Liver (tissue), 9 donors: ENCODE measurements around the gene WDR48. TPM values are rescaled to one million over a fixed set of nuclear protein-coding genes. Genes with fewer than 3 reads are reported as not detected.

Experiments used
- DNase-seq: peaks from one replicate; pipeline ENCODE4 v3.0.0-alpha.2; 2017; ENCODE audit warnings: low spot score
- H3K27ac ChIP-seq, 2 donors: one replicate each; pipeline ENCODE4 v1.7.0; 2013; ENCODE audit warnings: inconsistent platforms in 2 of 2, low read length in 2 of 2, control low read depth in 1 of 2, low read depth in 1 of 2, mild to moderate bottlenecking in 1 of 2
- H3K27me3 ChIP-seq, 4 donors: one replicate each; pipeline versions ENCODE4 v1.6.1 to v1.7.0; 2013; ENCODE audit warnings: low read length in 3 of 4, inconsistent platforms in 1 of 4, mild to moderate bottlenecking in 1 of 4, moderate library complexity in 1 of 4; ENCODE audit not compliant: control insufficient read depth in 4 of 4, insufficient read depth in 4 of 4
- H3K36me3 ChIP-seq, 4 donors: one replicate each; pipeline versions ENCODE4 v1.6.1 to v1.7.0; 2013; ENCODE audit warnings: low read length in 3 of 4, mild to moderate bottlenecking in 3 of 4, low read depth in 1 of 4, moderate library complexity in 1 of 4; ENCODE audit not compliant: control insufficient read depth in 4 of 4, insufficient read depth in 3 of 4
- H3K4me1 ChIP-seq, 4 donors: one replicate each; pipeline versions ENCODE4 v1.6.1 to v1.7.0; 2013; ENCODE audit warnings: low read length in 3 of 4, mild to moderate bottlenecking in 3 of 4, moderate library complexity in 1 of 4; ENCODE audit not compliant: control insufficient read depth in 4 of 4, insufficient read depth in 4 of 4
- H3K4me3 ChIP-seq, 3 donors: one replicate each; pipeline versions ENCODE4 v1.6.1 to v1.7.0; 2013; ENCODE audit warnings: low read length in 3 of 3, control low read depth in 1 of 3, low read depth in 1 of 3, mild to moderate bottlenecking in 1 of 3
- H3K9ac ChIP-seq, 2 donors: one replicate each; pipeline ENCODE4 v1.7.0; 2013; ENCODE audit warnings: low read length in 2 of 2, mild to moderate bottlenecking in 2 of 2, moderate library complexity in 2 of 2, control low read depth in 1 of 2, low read depth in 1 of 2
- H3K9me3 ChIP-seq, 4 donors: one replicate each; pipeline versions ENCODE4 v1.6.1 to v1.7.0; 2013; ENCODE audit warnings: low read length in 3 of 4; ENCODE audit not compliant: control insufficient read depth in 4 of 4
- ATF3 ChIP-seq: IDR thresholded peaks from 2 replicates; pipeline ENCODE4 v1.6.1; 2016; ENCODE audit warnings: antibody characterized with exemption
- CTCF ChIP-seq: fragments of 150-350 bp; IDR thresholded peaks from 2 replicates; pipeline ENCODE4 v1.5.1; 2017; ENCODE audit warnings: improper control_type of control experiment, low read depth, low read length; ENCODE audit not compliant: missing input control
- EGR1 ChIP-seq, 2 donors: IDR thresholded peaks; 2 replicates each; pipeline ENCODE4 v1.6.1; 2016 to 2018; ENCODE audit warnings: antibody characterized with exemption in 2 of 2, low read depth in 2 of 2
- FOXA1 ChIP-seq: IDR thresholded peaks from 2 replicates; pipeline ENCODE4 v1.6.1; 2016; ENCODE audit warnings: antibody characterized with exemption
- FOXA2 ChIP-seq: IDR thresholded peaks from 2 replicates; pipeline ENCODE4 v1.6.1; 2016; ENCODE audit warnings: antibody characterized with exemption
- HNF4G ChIP-seq: IDR thresholded peaks from 2 replicates; pipeline ENCODE4 v1.6.1; 2016; ENCODE audit warnings: antibody characterized with exemption
- JUND ChIP-seq, 2 donors: IDR thresholded peaks; 2 replicates each; pipeline ENCODE4 v1.6.1; 2016; ENCODE audit warnings: antibody characterized with exemption in 2 of 2
- MAX ChIP-seq: IDR thresholded peaks from 2 replicates; pipeline ENCODE4 v1.6.1; 2016; ENCODE audit warnings: antibody characterized with exemption
- NR2F2 ChIP-seq: IDR thresholded peaks from 2 replicates; pipeline ENCODE4 v1.6.1; 2016; ENCODE audit warnings: antibody characterized with exemption
- RAD21 ChIP-seq, 2 donors: IDR thresholded peaks; 2 replicates each; pipeline ENCODE4 v1.6.1; 2016; ENCODE audit warnings: antibody characterized with exemption in 2 of 2, mild to moderate bottlenecking in 2 of 2
- REST ChIP-seq: IDR thresholded peaks from 2 replicates; pipeline ENCODE4 v1.6.1; 2016; ENCODE audit warnings: antibody characterized with exemption, mild to moderate bottlenecking
- RXRA ChIP-seq, 2 donors: IDR thresholded peaks; 2 replicates each; pipeline ENCODE4 v1.6.1; 2017 to 2018; ENCODE audit warnings: antibody characterized with exemption in 2 of 2, mild to moderate bottlenecking in 1 of 2
- TAF1 ChIP-seq: conservative IDR thresholded peaks from 2 replicates; pipeline ENCODE4 v1.6.1; 2016; ENCODE audit warnings: antibody characterized with exemption, mild to moderate bottlenecking
- YY1 ChIP-seq: IDR thresholded peaks from 2 replicates; pipeline ENCODE4 v1.6.1; 2016; ENCODE audit warnings: antibody characterized with exemption, mild to moderate bottlenecking
- ZBTB33 ChIP-seq: IDR thresholded peaks from 2 replicates; pipeline ENCODE4 v1.6.1; 2016; ENCODE audit warnings: antibody characterized with exemption
- WGBS: extraction: QIAGEN DNeasy Blood & Tissue Kit; methylation state at CpG from one replicate; pipeline ENCODE4 v1.1.7; 2013; 5-methylcytosine and 5-hydroxymethylcytosine counted together
- polyA plus RNA-seq, 2 donors: library from polyadenylated mRNA; stranded (reverse) in 1 of 2; unstranded in 1 of 2; fragments of 200-250 nt in 1 of 2; fragments of >200 nt in 1 of 2; fragmentation: Nextera tagmentation in 1 of 2; extraction: Ambion mirVana in 1 of 2; gene quantifications; one replicate each; pipeline versions ENCODE4 v1.2.1 to v1.2.3, GENCODE V29; 2013 to 2015
- total RNA-seq, 2 donors: library from RNA; depleted of rRNA; stranded (reverse); fragments of >200 nt; gene quantifications; one replicate each; pipeline ENCODE4 v1.2.3, GENCODE V29; 2014
- donor health status: healthy.
- donor health status: healthy.
- donor health status: healthy.
- donor health status: healthy.
- donor health status: healthy.

The WDR48 gene
- total and polyA plus RNA-seq, 4 donors = 8.0 to 24.9 (median 16.5) TPM

GRCh38 chr3:39115870-39116269 lies 64.1 kb downstream of the WDR48 start:
- Histone ChIP-seq H3K9ac (no peak overlapping the region), H3K4me1 (peaks cover 0 to 4% (median 0%) of the 10 kb centered on the region in 4 donors), H3K27me3 (no peaks in the 10 kb centered on the region), H3K4me3 (no peak overlapping the region), H3K9me3 (no peaks in the 10 kb centered on the region), H3K27ac (no peak overlapping the region), H3K36me3 (no peaks in the 10 kb centered on the region)
- no peak for TF ChIP-seq HNF4G
- TF ChIP-seq EGR1 (IDR thresholded peaks at IDR 0.05; ENCODE audit: low read depth in 2 of 2) = no peak
- TF ChIP-seq RXRA (IDR thresholded peaks at IDR 0.05) = no peak
- 95% methylated on average over 3 of the region's 3 CpGs for WGBS
- no peak for DNase-seq

- H3K4me3 ChIP-seq = no peak overlapping the region
- TF ChIP-seq JUND (IDR thresholded peaks at IDR 0.05) = no peak
- no peak for TF ChIP-seq RXRA (IDR thresholded peaks at IDR 0.05)
- TF ChIP-seq RAD21 (IDR thresholded peaks at IDR 0.05) = no peak
- TF ChIP-seq MAX = no peak
- TF ChIP-seq FOXA2 = no peak
- TF ChIP-seq CTCF = no peak
- TF ChIP-seq ATF3 = no peak
- TF ChIP-seq REST = no peak
- TF ChIP-seq EGR1 (IDR thresholded peaks at IDR 0.05; ENCODE audit: low read depth in 2 of 2) = no peak
- no peak for TF ChIP-seq FOXA1
- no peak for TF ChIP-seq ZBTB33
- TF ChIP-seq NR2F2 = no peak
- TF ChIP-seq TAF1 = no peak
- no peak for TF ChIP-seq YY1
- no peaks in the 10 kb centered on the region for H3K27me3 ChIP-seq
- WGBS = 89% methylated on average over 3 of the region's 3 CpGs
- peaks cover 0 to 4% (median 0%) of the 10 kb centered on the region in 4 donors for H3K4me1 ChIP-seq
- no peak overlapping the region for H3K27ac ChIP-seq
- no peak for DNase-seq
- no peaks in the 10 kb centered on the region for H3K9me3 ChIP-seq
- no peak overlapping the region for H3K9ac ChIP-seq
- H3K36me3 ChIP-seq = no peaks in the 10 kb centered on the region
Observed at GRCh38 chr3:39118079-39118478, 66.3 kb downstream of the WDR48 start.
